ENCODE data around the gene MADCAM1. TPM values are rescaled to one million over a fixed set of nuclear protein-coding genes. Genes with fewer than 3 reads are reported as not detected.
A peak's percentile ranks its signal among the peaks of the same experiment; 100 is the strongest.

The MADCAM1 gene
- total and polyA plus RNA-seq, 10 donors = 3.0 to 33.6 (median 5.6) TPM

- intact Hi-C loops (cut with DNase I; ENCODE audit: low total_unique reads) = no loop called here
- peaks cover 0 to 12% (median 4%) of the 10 kb centered on the region in 6 donors for H3K4me1 ChIP-seq
- no peak for DNase-seq
- no peak overlapping the region for H3K4me3 ChIP-seq
- peaks cover 0 to 14% (median 0%) of the 10 kb centered on the region in 7 donors for H3K27me3 ChIP-seq (replicated peaks in 1 of 7)
- 86 to 94% (median 91%) methylated on average over 26 to 45 of the region's 45 CpGs for WGBS, 5 donors
- H3K27ac ChIP-seq = no peak overlapping the region
- peaks cover 0 to 10% (median 0%) of the 10 kb centered on the region in 6 donors for H3K36me3 ChIP-seq
- TF ChIP-seq POLR2A (IDR thresholded peaks at IDR 0.05) (no peak), CTCF (IDR thresholded peaks at IDR 0.05 in 8 of 11, conservative IDR thresholded peaks at IDR 0.05 in 3 of 11) (no peak), POLR2AphosphoS5 (IDR thresholded peaks at IDR 0.05) (peak in 1 of 3 donors; percentile 43)
- peaks cover 0 to 3% (median 0%) of the 10 kb centered on the region in 8 donors for H3K9me3 ChIP-seq
These were observed 23.2 kb downstream of the MADCAM1 start for GRCh38 chr19:519449-519865.

GRCh38 chr19:522726-523125 is 26.4 kb downstream of the MADCAM1 start:
- peaks cover 0 to 12% (median 4%) of the 10 kb centered on the region in 6 donors for H3K4me1 ChIP-seq
- no peak overlapping the region for H3K4me3 ChIP-seq
- H3K27ac ChIP-seq = no peak overlapping the region
- TF ChIP-seq CTCF (IDR thresholded peaks at IDR 0.05 in 8 of 11, conservative IDR thresholded peaks at IDR 0.05 in 3 of 11) = no peak
- peak in 1 of 3 donors; percentile 45 for TF ChIP-seq POLR2AphosphoS5 (IDR thresholded peaks at IDR 0.05)
- no peak for TF ChIP-seq POLR2A (IDR thresholded peaks at IDR 0.05)
- peaks cover 0 to 10% (median 0%) of the 10 kb centered on the region in 6 donors for H3K36me3 ChIP-seq
- no peak for DNase-seq
- H3K9me3 ChIP-seq = peaks cover 0 to 3% (median 0%) of the 10 kb centered on the region in 8 donors
- WGBS, 5 donors = 94 to 97% (median 95%) methylated on average over 11 to 12 of the region's 12 CpGs
- H3K27me3 ChIP-seq (replicated peaks in 1 of 7) = peaks cover 0 to 33% (median 0%) of the 10 kb centered on the region in 7 donors
- intact Hi-C loops (cut with DNase I; ENCODE audit: low total_unique reads) = no loop called here

GRCh38 chr19:524062-524674 is 27.9 kb downstream of the MADCAM1 start:
- no peak overlapping the region for H3K4me3 ChIP-seq
- DNase-seq = no peak

More at GRCh38 chr19:524062-524674, 27.9 kb downstream of the MADCAM1 start:
- H3K36me3 ChIP-seq = peaks cover 0 to 10% (median 0%) of the 10 kb centered on the region in 6 donors
- intact Hi-C loops (cut with DNase I; ENCODE audit: low total_unique reads) = no loop called here
- H3K27me3 ChIP-seq (replicated peaks in 1 of 7) = peaks cover 0 to 28% (median 0%) of the 10 kb centered on the region in 7 donors
- peaks cover 0 to 3% (median 0%) of the 10 kb centered on the region in 8 donors for H3K9me3 ChIP-seq
- 77 to 81% (median 80%) methylated on average over 29 of the region's 29 CpGs for WGBS, 5 donors
- no peak overlapping the region for H3K27ac ChIP-seq
- no peak for TF ChIP-seq CTCF (IDR thresholded peaks at IDR 0.05 in 8 of 11, conservative IDR thresholded peaks at IDR 0.05 in 3 of 11)
- TF ChIP-seq POLR2AphosphoS5 (IDR thresholded peaks at IDR 0.05) = peak in 2 of 3 donors; percentile 28 to 50
- peaks cover 0 to 6% (median 2%) of the 10 kb centered on the region in 6 donors for H3K4me1 ChIP-seq

Measured in spleen (tissue), 11 donors.